ENCODE measurements around the gene SHISA4. TPM values are rescaled to one million over a fixed set of nuclear protein-coding genes. Genes with fewer than 3 reads are reported as not detected.
"Not testable (repeated sequence)": the region's sequence is repeated elsewhere in the genome, so short reads cannot be mapped to it uniquely, and the experiment has no call there.

Gene SHISA4
- polyA plus RNA-seq, 1 donor: 89.2 TPM

DNA sequence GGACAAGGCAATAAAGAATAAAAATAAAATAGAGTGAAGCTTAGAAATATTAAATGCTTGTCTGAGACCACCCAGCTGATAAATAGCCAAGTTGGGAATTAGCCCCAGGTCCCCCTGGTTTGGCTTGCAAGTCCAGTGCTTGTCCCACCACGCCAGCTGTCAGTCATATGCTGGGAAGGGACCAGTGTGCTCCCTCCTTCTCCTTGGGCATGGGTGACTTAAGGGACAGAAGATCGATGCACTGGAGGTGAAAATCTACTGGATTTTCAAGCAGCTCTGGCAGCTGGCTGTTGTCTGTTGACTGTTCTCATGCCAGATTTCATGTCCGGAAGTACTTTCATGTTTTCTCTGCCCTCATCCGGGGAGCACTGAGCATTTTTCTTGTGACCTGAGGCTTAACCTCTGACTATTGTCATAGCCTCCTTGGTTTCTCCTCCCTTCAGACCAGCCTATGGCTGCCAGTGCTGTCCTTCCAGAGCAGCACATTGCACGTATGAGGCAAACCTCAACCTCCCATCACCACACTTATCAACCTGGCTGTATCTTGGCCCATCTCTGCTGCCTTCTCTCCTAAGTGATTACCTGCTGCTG is 45.2 kb downstream of the SHISA4 start:
- no peak for DNase-seq

DNA sequence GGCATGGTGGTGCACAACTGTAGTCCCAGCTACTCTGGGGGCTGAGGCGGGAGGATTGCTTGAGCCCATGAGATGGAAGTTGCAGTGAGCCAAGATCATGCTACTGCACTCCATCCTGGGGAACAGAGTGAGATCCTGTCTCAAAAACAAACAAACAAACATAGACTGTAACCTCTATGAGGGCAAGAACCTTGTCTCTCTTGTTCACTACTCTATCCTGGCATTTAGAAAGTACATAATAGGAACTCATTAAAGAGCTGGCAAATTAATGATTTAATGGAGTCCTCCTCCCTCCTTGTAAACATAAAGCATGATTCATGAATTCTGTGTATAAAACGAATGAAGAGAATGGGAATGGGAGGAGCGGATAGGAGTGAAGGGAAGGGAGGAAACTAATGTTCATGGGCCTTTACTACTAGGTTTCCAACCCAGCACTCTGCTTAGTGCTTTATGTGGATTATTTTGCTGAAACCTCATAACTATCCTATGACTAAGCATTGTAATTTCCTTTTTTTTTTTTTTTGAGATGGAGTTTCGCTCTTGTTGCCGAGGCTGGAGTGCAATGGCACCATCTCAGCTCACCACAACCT is 49.0 kb downstream of the SHISA4 start:
- DNase-seq: no peak

DNA sequence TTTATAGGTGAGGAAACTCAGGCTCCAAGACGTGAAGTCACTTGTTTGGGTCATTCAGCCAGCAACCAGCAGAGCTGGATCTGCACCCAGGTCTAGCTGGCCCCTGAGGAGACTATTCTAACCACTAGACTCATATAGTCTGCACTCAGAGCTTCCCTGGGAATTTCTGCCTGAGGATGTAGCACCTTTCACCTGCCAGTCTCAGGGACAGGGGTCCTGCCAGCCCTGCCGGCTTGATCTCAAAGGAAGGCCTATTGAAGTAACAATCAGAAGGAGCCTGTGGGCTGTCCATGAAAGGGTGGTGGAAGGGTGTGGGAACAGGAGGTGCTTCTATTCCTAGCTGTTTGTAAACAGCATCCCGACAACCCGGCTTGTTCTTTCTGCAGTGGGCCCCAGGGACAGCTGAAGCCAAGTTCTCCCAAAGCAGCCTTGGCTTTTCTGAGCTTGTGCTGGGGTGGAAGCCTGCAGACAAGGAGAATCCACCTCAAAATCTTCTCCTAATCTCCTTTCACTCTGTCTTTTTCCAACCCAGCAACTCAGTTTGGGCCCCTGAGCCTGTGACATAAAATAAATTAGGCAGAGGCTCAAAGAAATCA is 49.8 kb downstream of the SHISA4 start:
- DNase-seq: no peak

DNA sequence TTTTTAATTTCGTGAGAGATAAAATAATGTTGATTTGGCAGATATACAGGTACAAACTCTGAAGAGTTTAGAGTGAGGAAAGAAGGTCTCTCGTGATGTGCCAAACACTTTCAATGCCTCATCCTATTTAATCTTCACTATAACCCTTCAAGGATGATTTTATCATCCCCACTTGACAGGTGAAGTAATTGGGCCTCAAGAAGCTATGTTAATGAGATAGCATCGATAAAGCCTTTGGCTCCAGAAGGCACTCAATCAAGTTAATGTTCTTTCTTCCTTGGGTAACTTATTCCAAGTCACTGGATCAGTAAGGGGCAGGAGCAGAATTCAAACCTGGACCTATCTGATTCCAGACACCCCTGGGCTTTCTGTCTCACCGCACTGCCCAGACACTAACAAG is 50.5 kb downstream of the SHISA4 start:
- no peak for DNase-seq

DNA sequence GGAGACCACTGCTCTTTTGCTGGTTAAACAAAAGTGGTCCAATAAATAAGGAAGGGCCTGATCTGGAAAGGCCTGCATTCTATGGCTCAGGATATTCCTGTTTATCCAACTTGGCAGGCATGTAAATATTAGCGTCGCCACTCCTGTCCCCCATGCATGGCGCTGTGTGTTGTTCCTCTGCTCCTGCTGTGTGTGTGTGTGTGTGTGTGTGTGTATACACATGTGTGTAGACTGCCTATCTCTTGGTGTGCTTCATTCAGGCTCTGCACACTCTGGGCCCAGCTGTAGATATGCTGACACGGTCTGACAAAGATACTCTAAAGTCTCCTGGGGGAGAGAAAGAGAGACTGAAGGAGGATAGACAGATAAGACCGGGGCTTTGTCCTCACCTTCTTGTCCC is 50.9 kb downstream of the SHISA4 start:
- DNase-seq: no peak

DNA sequence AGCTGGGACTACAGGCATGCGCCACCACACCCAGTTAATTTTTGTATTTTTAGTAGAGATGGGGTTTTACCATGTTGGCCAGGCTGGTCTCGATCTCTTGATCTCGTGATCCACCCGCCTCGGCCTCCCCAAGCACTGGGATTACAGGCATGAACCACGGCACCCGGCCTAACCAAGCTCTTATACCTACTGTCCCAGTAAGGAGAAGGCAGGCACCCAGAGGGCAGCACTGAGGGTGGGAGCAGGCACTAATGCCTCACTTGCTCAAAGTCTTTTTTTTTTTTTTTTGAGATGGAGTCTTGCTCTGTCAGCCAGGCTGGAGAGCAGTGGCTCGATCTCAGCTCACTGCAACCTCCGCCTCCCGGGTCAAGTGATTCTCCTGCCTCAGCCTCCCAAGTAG is 51.6 kb downstream of the SHISA4 start:
- DNase-seq: not testable (repeated sequence)

DNA sequence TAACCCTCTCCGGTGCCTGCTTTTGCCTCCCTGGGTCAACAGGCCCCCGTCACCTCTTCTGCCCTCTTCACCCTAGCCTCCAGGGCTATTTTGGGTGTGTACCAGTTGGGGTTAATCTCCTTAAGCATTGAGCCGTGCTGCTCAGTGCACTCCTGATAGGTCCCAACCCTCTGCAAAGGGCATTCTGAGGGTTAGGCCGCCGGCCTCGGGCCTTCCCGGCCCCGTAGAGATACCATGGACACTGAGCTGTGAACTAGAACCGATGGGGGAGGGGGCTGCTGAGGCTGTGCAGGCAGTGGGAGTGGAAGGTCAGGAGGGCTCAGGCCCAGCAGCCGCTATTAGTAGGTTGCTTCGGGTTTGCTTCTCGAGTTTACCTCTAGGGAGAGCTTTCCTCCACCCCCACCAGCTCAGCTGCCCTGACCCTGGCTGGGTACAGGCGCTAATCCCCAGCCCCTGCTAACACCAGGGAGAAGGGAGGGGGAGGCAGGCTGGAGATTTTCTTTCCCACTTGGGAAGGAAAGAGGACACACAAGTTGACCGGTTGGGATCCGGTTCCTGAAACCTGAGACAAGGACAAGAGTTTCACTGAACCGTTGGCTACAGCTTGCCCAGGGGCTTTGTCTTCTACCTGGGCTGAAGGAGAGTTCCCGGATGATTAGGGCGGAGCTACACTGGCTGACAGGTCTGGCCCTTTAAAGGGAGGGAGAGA is 52.9 kb downstream of the SHISA4 start:
- no peak for DNase-seq

DNA sequence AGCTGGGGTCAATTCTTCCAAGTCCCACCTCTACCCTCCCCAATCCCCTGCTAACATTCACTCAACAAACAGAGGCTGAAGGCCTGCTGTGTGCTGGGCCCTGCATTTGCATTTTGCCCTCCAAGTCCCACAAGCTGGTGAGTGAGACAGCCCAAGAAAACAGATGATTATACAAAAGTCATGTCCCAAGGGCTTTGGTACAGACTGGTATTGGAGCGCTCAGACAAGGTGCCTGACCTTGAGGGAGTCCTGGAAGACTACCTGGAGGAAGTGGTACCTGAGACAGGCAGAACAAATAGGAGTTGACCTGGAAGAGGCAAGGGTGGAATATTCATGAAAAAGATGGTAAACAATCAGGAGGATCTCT is 53.4 kb downstream of the SHISA4 start:
- no peak for DNase-seq

Other genes starting within 250 kb of the SHISA4 start
- 45.5 TPM for gene IPO9, start 59.7 kb upstream of the SHISA4 start, polyA plus RNA-seq (ENCODE audit: insufficient read length)
- 46.6 TPM for gene LMOD1, start 57.6 kb downstream of the SHISA4 start, polyA plus RNA-seq (ENCODE audit: insufficient read length)
- gene TIMM17A, start 66.6 kb downstream of the SHISA4 start, polyA plus RNA-seq (ENCODE audit: insufficient read length): 35.1 TPM
- gene RNPEP, start 93.8 kb downstream of the SHISA4 start, polyA plus RNA-seq (ENCODE audit: insufficient read length): 20.1 TPM
- gene ELF3, start 121.7 kb downstream of the SHISA4 start, polyA plus RNA-seq (ENCODE audit: insufficient read length): 0.15 TPM
- 0.04 TPM for gene GPR37L1, start 234.0 kb downstream of the SHISA4 start, polyA plus RNA-seq (ENCODE audit: insufficient read length)